Small intestine (tissue), 7 donors: ENCODE results near the gene SSBP2. TPM values are rescaled to one million over a fixed set of nuclear protein-coding genes. Genes with fewer than 3 reads are reported as not detected.

Experiments
- DNase-seq, 2 donors: peaks; one replicate each; pipeline versions ENCODE4 v3.0.0 to v3.0.0-alpha.2; 2013
- FAIRE-seq: peaks from 2 replicates; lab custom pipeline; 2012; peaks lifted over from hg19 to GRCh38; lab: Jason Lieb, UNC
- H3K27ac ChIP-seq, 3 donors: one replicate each; pipeline ENCODE4 v1.5.1; 2013; ENCODE audit warnings: low read length in 2 of 3, mild to moderate bottlenecking in 2 of 3, control low read depth in 1 of 3, inconsistent platforms in 1 of 3, low read depth in 1 of 3, moderate library complexity in 1 of 3
- H3K27me3 ChIP-seq, 3 donors: one replicate each; pipeline ENCODE4 v1.6.1; 2013; ENCODE audit warnings: low read length in 3 of 3, inconsistent platforms in 1 of 3; ENCODE audit not compliant: control insufficient read depth in 3 of 3, insufficient read depth in 3 of 3
- H3K36me3 ChIP-seq, 3 donors: one replicate each; pipeline ENCODE4 v1.6.1; 2013; ENCODE audit warnings: low read length in 3 of 3, inconsistent platforms in 1 of 3, low read depth in 1 of 3, mild to moderate bottlenecking in 1 of 3, moderate library complexity in 1 of 3; ENCODE audit not compliant: control insufficient read depth in 3 of 3, insufficient read depth in 2 of 3
- H3K4me1 ChIP-seq, 3 donors: one replicate each; pipeline ENCODE4 v1.6.1; 2013; ENCODE audit warnings: low read length in 2 of 3, inconsistent platforms in 1 of 3, low read depth in 1 of 3, mild to moderate bottlenecking in 1 of 3, moderate library complexity in 1 of 3; ENCODE audit not compliant: control insufficient read depth in 3 of 3, insufficient read depth in 2 of 3
- H3K4me3 ChIP-seq, 3 donors: one replicate each; pipeline ENCODE4 v1.5.1; 2013; ENCODE audit warnings: low read length in 3 of 3, control low read depth in 1 of 3, inconsistent platforms in 1 of 3, low read depth in 1 of 3, mild to moderate bottlenecking in 1 of 3, moderate library complexity in 1 of 3
- H3K9me3 ChIP-seq, 2 donors: one replicate each; pipeline ENCODE4 v1.6.1; 2013; ENCODE audit warnings: low read depth in 1 of 2, low read length in 1 of 2; ENCODE audit not compliant: control insufficient read depth in 2 of 2, insufficient read depth in 1 of 2
- WGBS, 3 donors: extraction: QIAGEN DNeasy Blood & Tissue Kit; methylation state at CpG; one replicate each; pipeline ENCODE4 v1.1.7; 2013; 5-methylcytosine and 5-hydroxymethylcytosine counted together
- polyA plus RNA-seq, 4 donors: library from polyadenylated mRNA; stranded (reverse) in 3 of 4; unstranded in 1 of 4; fragments of 200-250 nt in 3 of 4; fragments of 120-200 nt in 1 of 4; gene quantifications; one replicate each; pipeline versions ENCODE4 v1.2.1 to v1.2.3, GENCODE V29; 2013
- donor health status: healthy with polysubstance abuse.
- donor health status: control.
- donor health status: control.
- donor health status: Bipolar disorder and iron deficiency.
- donor health status: healthy.

SSBP2 gene
- polyA plus RNA-seq, 4 donors, result 2.9 to 17.9 (median 11.8) TPM

GRCh38 chr5:81786991-81787390 lies 36.1 kb upstream of the SSBP2 start:
- Histone ChIP-seq H3K4me3 (no peak overlapping the region), H3K27ac (peak overlapping the region in 1 of 3 donors; percentile 32), H3K9me3 (peaks cover 0 to 3% of the 10 kb centered on the region in 2 donors), H3K27me3 (no peaks in the 10 kb centered on the region), H3K4me1 (peaks cover 0 to 6% (median 0%) of the 10 kb centered on the region in 3 donors), H3K36me3 (no peaks in the 10 kb centered on the region)
- WGBS, 3 donors, result 71 to 87% (median 84%) methylated on average over 5 of the region's 5 CpGs
- FAIRE-seq (no peak), DNase-seq (no peak)

- DNase-seq, result no peak
- WGBS, 3 donors, result 82 to 94% (median 91%) methylated on average over 5 of the region's 5 CpGs
- Histone ChIP-seq H3K9me3 (peaks cover 0 to 3% of the 10 kb centered on the region in 2 donors), H3K27ac (peak overlapping the region in 1 of 3 donors; percentile 32), H3K4me3 (no peak overlapping the region), H3K4me1 (peaks cover 0 to 6% (median 0%) of the 10 kb centered on the region in 3 donors), H3K27me3 (no peaks in the 10 kb centered on the region), H3K36me3 (no peaks in the 10 kb centered on the region)
- FAIRE-seq, result no peak
Measured at GRCh38 chr5:81786496-81786895, 35.6 kb upstream of the SSBP2 start.

GRCh38 chr5:81785322-81785721 lies 34.4 kb upstream of the SSBP2 start:
- Histone ChIP-seq H3K36me3 (no peaks in the 10 kb centered on the region), H3K9me3 (peaks cover 0 to 3% of the 10 kb centered on the region in 2 donors), H3K27ac (no peak overlapping the region), H3K4me1 (peaks cover 0 to 6% (median 0%) of the 10 kb centered on the region in 3 donors), H3K4me3 (no peak overlapping the region), H3K27me3 (no peaks in the 10 kb centered on the region)
- no peak for FAIRE-seq
- 71 to 82% (median 78%) methylated on average over 4 of the region's 4 CpGs for WGBS, 3 donors
- DNase-seq, result no peak

GRCh38 chr5:81783401-81783800 lies 32.5 kb upstream of the SSBP2 start:
- WGBS, 3 donors, result 19 to 48% (median 26%) methylated on average over 3 of the region's 3 CpGs
- no peaks in the 10 kb centered on the region for H3K27me3 ChIP-seq
- peaks cover 2 to 10% (median 9%) of the 10 kb centered on the region in 3 donors for H3K4me1 ChIP-seq
- FAIRE-seq (no peak), DNase-seq (peak in 1 of 2 donors; percentile 46)
- H3K27ac ChIP-seq, result no peak overlapping the region
- no peak overlapping the region for H3K4me3 ChIP-seq
- H3K36me3 ChIP-seq, result no peaks in the 10 kb centered on the region
- peaks cover 0 to 3% of the 10 kb centered on the region in 2 donors for H3K9me3 ChIP-seq

- H3K36me3 ChIP-seq, result no peaks in the 10 kb centered on the region
- peaks cover 0 to 3% of the 10 kb centered on the region in 2 donors for H3K9me3 ChIP-seq
- H3K27me3 ChIP-seq, result no peaks in the 10 kb centered on the region
- H3K4me1 ChIP-seq, result peaks cover 2 to 12% (median 10%) of the 10 kb centered on the region in 3 donors
- 72 to 76% (median 73%) methylated on average over 3 of the region's 3 CpGs for WGBS, 3 donors
- no peak overlapping the region for H3K4me3 ChIP-seq
- no peak for DNase-seq
- FAIRE-seq, result no peak
- H3K27ac ChIP-seq, result no peak overlapping the region
Measured at GRCh38 chr5:81782811-81783210, 31.9 kb upstream of the SSBP2 start.

GRCh38 chr5:81779916-81780266 lies 29.0 kb upstream of the SSBP2 start:
- DNase-seq (no peak), FAIRE-seq (no peak)
- Histone ChIP-seq H3K4me1 (peaks cover 2 to 12% (median 10%) of the 10 kb centered on the region in 3 donors), H3K27ac (peak overlapping the region; percentile 44 to 90 (median 55)), H3K4me3 (no peak overlapping the region), H3K9me3 (no peaks in the 10 kb centered on the region), H3K36me3 (no peaks in the 10 kb centered on the region), H3K27me3 (no peaks in the 10 kb centered on the region)
- WGBS, 3 donors, result 75 to 78% (median 78%) methylated on average over 4 of the region's 4 CpGs

GRCh38 chr5:81779125-81779915 lies 28.4 kb upstream of the SSBP2 start:
- H3K4me1 ChIP-seq, result peaks cover 2 to 12% (median 10%) of the 10 kb centered on the region in 3 donors

GRCh38 chr5:81778642-81779041 lies 27.7 kb upstream of the SSBP2 start:
- FAIRE-seq, result no peak
- H3K4me1 ChIP-seq, result peaks cover 2 to 12% (median 10%) of the 10 kb centered on the region in 3 donors
- H3K36me3 ChIP-seq, result no peaks in the 10 kb centered on the region
- WGBS, 3 donors, result 21 to 31% (median 27%) methylated on average over 3 of the region's 3 CpGs
- H3K4me3 ChIP-seq, result no peak overlapping the region
- peak in 1 of 2 donors; percentile 13 for DNase-seq
- no peaks in the 10 kb centered on the region for H3K9me3 ChIP-seq
- H3K27ac ChIP-seq, result peak overlapping the region; percentile 44 to 72 (median 59)
- no peaks in the 10 kb centered on the region for H3K27me3 ChIP-seq

More at GRCh38 chr5:81779125-81779915, 28.4 kb upstream of the SSBP2 start:
- H3K27ac ChIP-seq, result peak overlapping the region; percentile 44 to 90 (median 83)
- WGBS, 3 donors, result 0 to 2% (median 2%) methylated on average over 5 of the region's 5 CpGs
- H3K4me3 ChIP-seq, result peak overlapping the region in 1 of 3 donors; percentile 46
- H3K36me3 ChIP-seq, result no peaks in the 10 kb centered on the region
- no peak for FAIRE-seq
- H3K27me3 ChIP-seq, result no peaks in the 10 kb centered on the region
- DNase-seq, result peak; percentile 44 to 69
- no peaks in the 10 kb centered on the region for H3K9me3 ChIP-seq
